Activated CD4-positive, alpha-beta T cell treated with anti-CD3 and anti-CD28 coated beads, Interleukin-2, amount 50 U/mL, for 24 hours (primary cell): ENCODE data around the gene PPP1R3C.

Experiments
- DNase-seq, 2 donors: peaks; one replicate each; pipeline ENCODE4 v3.0.0-alpha.2; 2020; ENCODE audit warnings: low read depth in 1 of 2, low spot score in 1 of 2

The PPP1R3C gene

GRCh38 chr10:91629715-91630549 lies 2.9 kb downstream of the PPP1R3C start:
- no peak for DNase-seq

- no peak for DNase-seq
These were observed 4.5 kb downstream of the PPP1R3C start for GRCh38 chr10:91628383-91628782.

GRCh38 chr10:91627344-91628102 lies 5.3 kb downstream of the PPP1R3C start:
- DNase-seq, result no peak

DNA sequence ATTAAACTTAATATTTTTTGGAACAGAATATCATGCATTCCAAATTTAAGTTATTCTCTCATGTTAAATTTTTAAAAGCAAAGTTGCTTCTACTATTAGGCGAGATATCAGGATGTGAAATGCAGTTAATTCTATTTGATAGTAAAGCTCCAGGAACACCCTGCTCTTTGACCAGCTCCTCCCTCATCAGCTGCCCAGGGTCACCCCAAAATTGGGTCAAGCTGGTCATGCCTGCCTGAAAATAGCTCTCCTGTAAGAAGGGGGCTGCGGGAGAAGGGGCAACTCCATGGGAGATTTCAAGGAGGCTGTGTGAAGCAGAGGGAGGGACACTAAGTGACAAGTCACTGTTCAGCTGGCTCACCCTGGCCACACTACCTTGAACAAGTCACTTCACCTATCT lies 5.9 kb downstream of the PPP1R3C start:
- no peak for DNase-seq

DNA sequence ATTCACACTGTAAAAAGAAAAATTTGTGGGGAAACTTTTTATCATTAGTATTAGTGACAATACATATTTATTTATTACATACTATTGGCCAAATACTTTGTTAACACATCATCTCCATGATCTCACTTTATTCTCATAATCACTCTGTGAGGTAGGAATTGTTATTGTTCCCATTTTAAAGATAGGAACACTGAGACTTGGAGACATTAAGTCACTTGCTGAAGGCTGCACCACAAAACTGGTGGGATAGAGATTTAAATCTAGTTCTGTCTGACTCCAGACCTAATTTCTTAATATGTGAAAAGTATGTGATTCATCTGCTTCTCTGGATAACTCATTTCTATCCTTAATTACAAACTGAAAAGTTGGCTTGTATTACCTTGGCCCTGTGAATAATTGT lies 8.2 kb downstream of the PPP1R3C start:
- no peak for DNase-seq

- DNase-seq, result no peak
These were observed 10.3 kb downstream of the PPP1R3C start for GRCh38 chr10:91622601-91623000.

GRCh38 chr10:91621483-91622113 lies 11.3 kb downstream of the PPP1R3C start:
- no peak for DNase-seq

DNA sequence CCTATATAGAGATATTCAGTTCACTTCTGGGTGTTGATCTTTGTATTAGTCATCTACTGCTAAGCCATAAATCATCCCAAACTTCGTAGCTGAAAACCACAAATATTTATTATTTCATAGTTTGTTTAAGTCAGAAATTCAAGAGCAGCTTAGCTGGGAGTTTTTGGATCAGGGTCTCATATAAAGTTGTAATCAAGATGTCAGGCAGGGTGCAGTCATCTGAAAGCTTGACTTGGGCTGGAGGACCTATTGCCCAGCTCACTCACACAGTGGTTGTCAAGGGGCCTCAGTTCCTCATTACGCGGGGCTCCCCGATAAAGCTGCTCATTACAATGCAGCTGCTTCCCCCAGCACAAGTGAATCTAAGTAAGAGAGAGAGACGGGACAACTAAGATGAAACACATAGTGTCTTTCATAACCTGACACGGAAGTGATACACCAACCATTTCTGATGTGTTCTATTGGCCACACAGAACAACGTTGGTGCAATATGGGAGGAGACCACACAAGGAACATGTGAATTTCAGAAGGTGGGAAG lies 15.7 kb downstream of the PPP1R3C start:
- DNase-seq, result no peak

DNA sequence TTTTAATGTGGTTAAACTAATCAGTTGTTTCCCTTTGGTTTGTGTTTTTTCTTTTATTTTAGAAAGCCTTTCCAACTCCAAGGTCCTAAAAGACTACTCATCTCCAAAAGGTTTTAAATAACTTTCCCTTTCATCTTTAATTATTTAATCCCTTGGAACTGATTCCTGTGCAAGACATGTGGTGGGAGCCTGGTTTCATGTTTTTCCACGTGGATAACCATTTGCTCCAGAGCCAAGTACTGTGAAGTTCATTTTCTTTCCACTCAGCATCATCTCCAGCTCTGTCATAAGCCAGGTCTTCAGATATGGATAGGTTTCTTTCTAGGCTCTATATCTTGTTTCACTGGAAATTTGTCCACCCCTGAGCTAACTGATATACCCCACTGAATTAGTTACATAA lies 16.7 kb downstream of the PPP1R3C start:
- DNase-seq, result no peak

DNA sequence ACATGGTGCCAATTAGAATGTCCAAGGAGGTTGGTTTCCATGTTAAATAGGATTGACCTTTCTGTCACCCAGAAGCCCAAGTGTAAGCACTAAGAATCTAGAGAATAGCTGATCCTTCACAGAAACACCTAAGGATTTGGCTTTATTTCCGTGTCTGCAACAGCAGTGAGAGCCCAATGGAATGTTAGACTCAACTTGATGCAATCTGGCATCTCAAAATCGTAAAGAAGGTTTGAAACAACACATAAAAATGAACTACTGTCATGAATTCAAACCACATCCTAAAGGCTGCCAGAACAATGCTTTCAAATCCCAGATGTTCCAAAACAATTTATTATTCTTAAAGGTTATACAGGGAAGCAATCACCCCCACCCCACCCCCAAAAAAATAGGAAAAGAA lies 18.6 kb downstream of the PPP1R3C start:
- no peak for DNase-seq

GRCh38 chr10:91613411-91614187 lies 19.3 kb downstream of the PPP1R3C start:
- no peak for DNase-seq

- DNase-seq, result no peak
These were observed 22.0 kb downstream of the PPP1R3C start for GRCh38 chr10:91610919-91611318.

GRCh38 chr10:91610444-91610843 lies 22.4 kb downstream of the PPP1R3C start:
- no peak for DNase-seq

DNA sequence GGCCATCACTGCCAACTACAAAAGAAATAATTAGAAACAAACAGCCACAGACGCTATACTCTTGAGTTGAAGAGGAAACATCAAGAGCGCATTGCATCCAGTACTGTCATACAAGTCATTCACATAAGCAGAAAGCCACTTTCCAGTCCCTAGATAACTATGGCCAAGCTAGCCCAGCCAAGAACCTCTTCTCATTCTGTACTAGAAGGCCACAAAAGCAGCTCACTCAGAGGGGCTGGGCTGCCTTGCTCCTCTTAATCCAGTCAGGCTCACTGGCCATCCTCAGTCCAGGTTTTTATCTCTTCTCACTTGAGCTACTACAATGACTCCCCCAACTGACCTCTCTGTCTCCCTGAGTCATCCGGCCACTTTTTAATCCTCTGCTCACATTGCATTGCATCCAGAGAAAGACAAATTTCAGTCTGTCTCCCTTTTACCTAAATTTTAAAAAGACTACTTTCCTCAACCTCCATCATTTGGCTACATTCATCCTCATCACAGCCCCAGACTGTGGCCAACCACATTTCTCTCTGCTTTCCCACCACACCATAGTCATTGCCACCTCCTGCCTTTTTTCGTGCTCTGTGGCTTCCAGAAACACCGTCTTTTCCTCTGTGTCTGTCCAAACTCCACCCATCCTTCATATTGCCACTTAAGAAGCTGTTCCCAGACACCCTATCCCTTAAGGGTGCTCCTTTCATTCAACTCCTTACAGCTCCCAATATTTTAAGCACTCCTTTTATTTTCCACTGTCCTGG lies 25.0 kb downstream of the PPP1R3C start:
- DNase-seq, result no peak

- DNase-seq, result no peak
These were observed 26.9 kb downstream of the PPP1R3C start for GRCh38 chr10:91605968-91606367.

DNA sequence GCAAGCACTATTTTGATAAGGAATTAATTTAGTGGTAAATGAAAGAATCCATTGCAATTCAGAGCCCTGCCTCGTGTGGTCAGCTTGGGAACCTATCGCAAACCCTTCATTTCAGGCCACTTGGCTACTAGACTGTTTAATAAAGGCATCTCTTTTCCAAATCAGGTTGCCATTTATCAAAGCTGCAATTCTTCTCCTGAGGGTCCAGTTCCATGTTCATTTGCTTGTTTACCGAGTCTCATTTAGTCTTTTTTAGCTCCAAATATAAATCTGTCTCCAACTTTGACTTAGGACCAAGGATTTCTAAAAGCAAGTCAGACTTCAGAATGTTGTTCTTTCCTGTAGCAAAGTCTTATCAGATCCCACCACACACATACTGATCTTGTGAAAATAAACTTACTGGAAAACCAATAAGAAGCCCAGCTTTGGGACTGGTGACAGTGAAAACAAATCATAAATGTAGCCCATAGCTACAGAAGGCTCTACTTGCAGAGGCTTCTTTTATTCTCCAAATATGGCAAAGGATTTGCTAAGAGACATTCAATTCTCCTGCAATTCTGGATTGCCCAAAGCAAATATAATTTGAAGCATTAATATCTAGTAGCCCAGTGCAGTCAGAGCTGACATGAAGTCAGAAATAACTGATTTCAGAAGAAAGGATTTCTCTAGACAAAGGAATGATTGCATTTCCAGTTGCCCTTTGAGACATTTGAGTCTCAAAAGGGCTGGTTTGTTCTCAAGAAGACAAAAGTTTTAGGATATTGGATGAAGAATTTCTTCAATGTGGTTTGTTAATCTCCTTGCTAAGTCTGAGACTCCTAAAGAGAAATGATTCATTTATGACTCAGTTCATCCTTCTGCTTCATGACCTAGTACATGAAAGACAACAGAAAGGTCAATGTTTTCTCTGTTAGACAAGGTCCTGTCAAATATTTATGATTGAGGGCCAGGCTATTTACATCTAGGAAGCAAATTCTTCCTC lies 28.0 kb downstream of the PPP1R3C start:
- DNase-seq, result no peak

- DNase-seq, result no peak
These were observed 28.9 kb downstream of the PPP1R3C start for GRCh38 chr10:91603931-91604331.

GRCh38 chr10:91602868-91603568 lies 29.9 kb downstream of the PPP1R3C start:
- DNase-seq, result no peak
